ENCODE data around the gene RAD51B.

DNA sequence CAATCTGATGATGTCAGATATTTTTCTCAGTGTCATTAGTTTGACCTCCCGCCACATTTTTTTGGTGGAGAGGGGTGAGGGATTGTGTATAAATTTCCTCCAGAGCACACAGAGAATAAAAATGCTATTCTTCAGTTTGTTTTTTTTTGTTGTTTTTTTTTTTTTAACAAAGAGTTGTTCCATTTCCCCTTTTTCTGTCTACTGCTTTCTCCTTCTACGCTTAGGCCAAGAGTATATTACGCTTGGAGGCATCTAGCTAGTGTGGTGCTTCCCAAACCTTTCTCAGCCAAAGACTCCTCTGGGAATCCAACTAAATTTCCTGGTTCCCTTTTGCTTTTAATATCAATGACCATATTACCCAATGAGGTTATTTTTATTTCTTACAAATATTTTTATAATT lies 507.7 kb downstream of the RAD51B start:
- TF ChIP-seq, protein P1, sequence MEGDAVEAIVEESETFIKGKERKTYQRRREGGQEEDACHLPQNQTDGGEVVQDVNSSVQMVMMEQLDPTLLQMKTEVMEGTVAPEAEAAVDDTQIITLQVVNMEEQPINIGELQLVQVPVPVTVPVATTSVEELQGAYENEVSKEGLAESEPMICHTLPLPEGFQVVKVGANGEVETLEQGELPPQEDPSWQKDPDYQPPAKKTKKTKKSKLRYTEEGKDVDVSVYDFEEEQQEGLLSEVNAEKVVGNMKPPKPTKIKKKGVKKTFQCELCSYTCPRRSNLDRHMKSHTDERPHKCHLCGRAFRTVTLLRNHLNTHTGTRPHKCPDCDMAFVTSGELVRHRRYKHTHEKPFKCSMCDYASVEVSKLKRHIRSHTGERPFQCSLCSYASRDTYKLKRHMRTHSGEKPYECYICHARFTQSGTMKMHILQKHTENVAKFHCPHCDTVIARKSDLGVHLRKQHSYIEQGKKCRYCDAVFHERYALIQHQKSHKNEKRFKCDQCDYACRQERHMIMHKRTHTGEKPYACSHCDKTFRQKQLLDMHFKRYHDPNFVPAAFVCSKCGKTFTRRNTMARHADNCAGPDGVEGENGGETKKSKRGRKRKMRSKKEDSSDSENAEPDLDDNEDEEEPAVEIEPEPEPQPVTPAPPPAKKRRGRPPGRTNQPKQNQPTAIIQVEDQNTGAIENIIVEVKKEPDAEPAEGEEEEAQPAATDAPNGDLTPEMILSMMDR (IDR thresholded peaks at IDR 0.05), result no peak
- no peak for TF ChIP-seq POLR2A (IDR thresholded peaks at IDR 0.05)
